Upper lobe of left lung (tissue), 6 donors: ENCODE measurements around the gene ME3. TPM values are rescaled to one million over a fixed set of nuclear protein-coding genes. Genes with fewer than 3 reads are reported as not detected.

Experiments
- ATAC-seq, 2 donors: fragments of 200-7000 bp; cut with Tn5 transposase; one replicate each; pipeline ENCODE4 v1.9.1; 2022; ENCODE audit warnings: mild to moderate bottlenecking in 2 of 2, moderate library complexity in 2 of 2; ENCODE audit not compliant: low FRiP score in 2 of 2
- DNase-seq, 2 donors: peaks; one replicate each; pipeline ENCODE4 v3.0.0-alpha.2; 2019 to 2020
- H3K27ac ChIP-seq, 4 donors: fragments of 200-600 bp; sonication (generic); one replicate each; pipeline ENCODE4 v1.5.1; 2016 to 2019
- H3K27me3 ChIP-seq, 4 donors: fragments of 200-600 bp; sonication (generic); one replicate each; pipeline ENCODE4 v1.5.1; 2017 to 2019
- H3K36me3 ChIP-seq, 4 donors: fragments of 200-600 bp; sonication (generic); one replicate each; pipeline ENCODE4 v1.5.1; 2016 to 2019
- H3K4me1 ChIP-seq, 4 donors: fragments of 200-600 bp; sonication (generic); one replicate each; pipeline ENCODE4 v1.5.1; 2018 to 2019
- H3K4me3 ChIP-seq, 4 donors: fragments of 200-600 bp; sonication (generic); one replicate each; pipeline ENCODE4 v1.5.1; 2017 to 2019; ENCODE audit warnings: mild to moderate bottlenecking in 2 of 4, moderate library complexity in 1 of 4
- H3K9me3 ChIP-seq, 4 donors: fragments of 200-600 bp; sonication (generic); one replicate each; pipeline ENCODE4 v1.5.1; 2018 to 2019
- CTCF ChIP-seq, 6 experiments: fragments of 450-650 bp in 4 of 6; fragments of 200-600 bp in 2 of 6; sonication (generic) in 2 of 6; IDR thresholded peaks; one replicate each; pipeline ENCODE4 v1.5.1; 2016 to 2019; ENCODE audit warnings: antibody characterized with exemption in 6 of 6
- EP300 ChIP-seq, 4 donors: sonication (generic); formaldehyde crosslinking; IDR thresholded peaks; one replicate each; pipeline ENCODE4 v1.5.1; 2017; ENCODE audit warnings: antibody characterized with exemption in 4 of 4, control low read depth in 2 of 4
- POLR2A ChIP-seq, 4 donors: fragments of 450-650 bp; IDR thresholded peaks; one replicate each; pipeline ENCODE4 v1.5.1; 2016 to 2017; ENCODE audit warnings: antibody characterized with exemption in 4 of 4, mild to moderate bottlenecking in 2 of 4
- POLR2AphosphoS5 ChIP-seq, 2 donors: sonication (generic); formaldehyde crosslinking; IDR thresholded peaks; one replicate each; pipeline ENCODE4 v1.5.1; 2017; ENCODE audit warnings: antibody characterized with exemption in 2 of 2
- WGBS, 2 donors: methylation state at CpG; one replicate each; pipeline ENCODE4 v1.1.5; 2017 to 2018; 5-methylcytosine and 5-hydroxymethylcytosine counted together
- total RNA-seq, 6 donors: library from RNA; depleted of rRNA in 4 of 6; stranded (reverse); fragments of >200 nt in 4 of 6; gene quantifications; one replicate each; pipeline versions ENCODE4 v1.1.0 to v1.2.1, GENCODE V29; 2016 to 2021
- donor health status: DM: no; HTN: no; CAD: no; lungs with moderate emphysema.
- donor health status: DM: no; HTN: yes; CAD: no; lungs with severe emphysema.

Gene ME3
- total RNA-seq, 6 donors from 2014 or later: 19.5 to 56.6 (median 34.7) TPM

DNA sequence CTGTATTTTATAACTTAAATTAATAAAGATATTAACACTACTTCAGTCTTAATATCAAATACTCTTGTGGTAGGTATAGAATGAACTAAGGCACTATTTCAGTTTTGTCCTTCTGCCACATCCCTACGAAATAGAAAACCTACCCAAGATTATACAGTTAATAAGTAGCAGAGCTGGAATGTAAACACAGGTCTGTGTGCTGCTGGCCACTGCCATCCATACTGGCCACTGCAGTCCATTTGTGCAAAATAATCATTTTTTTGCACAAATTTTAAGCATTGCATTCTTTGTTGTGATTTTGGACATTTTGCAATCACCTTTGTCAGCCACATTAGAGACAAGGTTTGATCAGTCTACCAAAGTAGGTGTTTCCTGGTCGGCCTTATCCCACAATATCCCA, 91.9 kb downstream of the ME3 start:
- TF ChIP-seq EP300 (IDR thresholded peaks at IDR 0.05) (no peak), POLR2AphosphoS5 (IDR thresholded peaks at IDR 0.05) (no peak), CTCF (IDR thresholded peaks at IDR 0.05) (no peak), POLR2A (IDR thresholded peaks at IDR 0.05) (no peak)
- WGBS, 2 donors: 74 to 80% methylated on average over 2 of the region's 2 CpGs
- Histone ChIP-seq H3K36me3 (no peaks in the 10 kb centered on the region), H3K9me3 (no peaks in the 10 kb centered on the region), H3K4me3 (no peak overlapping the region), H3K27ac (no peak overlapping the region), H3K27me3 (no peaks in the 10 kb centered on the region), H3K4me1 (peaks cover 4 to 19% (median 9%) of the 10 kb centered on the region in 4 donors)
- DNase-seq (no peak), ATAC-seq (no peak)

DNA sequence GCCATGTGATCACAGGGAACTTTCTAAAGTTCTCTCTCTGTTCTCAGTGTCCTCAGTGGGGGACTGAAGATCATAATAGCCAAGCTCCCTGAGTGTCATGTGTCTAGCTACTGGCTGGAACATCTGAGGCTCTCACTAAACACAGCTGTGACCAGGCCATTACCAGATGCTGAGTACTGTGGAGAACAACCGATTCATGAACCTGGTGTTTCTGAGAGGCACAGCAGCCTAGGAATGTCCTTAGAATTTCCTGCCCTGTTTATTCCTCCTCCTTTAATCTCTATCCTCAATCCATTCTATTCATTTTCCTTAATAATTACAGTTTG, 93.0 kb downstream of the ME3 start:
- DNase-seq: no peak
- Histone ChIP-seq H3K9me3 (no peaks in the 10 kb centered on the region), H3K27me3 (no peaks in the 10 kb centered on the region), H3K36me3 (no peaks in the 10 kb centered on the region), H3K27ac (no peak overlapping the region), H3K4me3 (no peak overlapping the region), H3K4me1 (peaks cover 4 to 19% (median 10%) of the 10 kb centered on the region in 4 donors)
- ATAC-seq: peak in 1 of 2 donors; percentile 16
- 72 to 81% methylated on average over 1 of the region's 1 CpG for WGBS, 2 donors
- no peak for TF ChIP-seq EP300 (IDR thresholded peaks at IDR 0.05)
- peak in 1 of 2 donors; percentile 16 for TF ChIP-seq POLR2AphosphoS5 (IDR thresholded peaks at IDR 0.05)

DNA sequence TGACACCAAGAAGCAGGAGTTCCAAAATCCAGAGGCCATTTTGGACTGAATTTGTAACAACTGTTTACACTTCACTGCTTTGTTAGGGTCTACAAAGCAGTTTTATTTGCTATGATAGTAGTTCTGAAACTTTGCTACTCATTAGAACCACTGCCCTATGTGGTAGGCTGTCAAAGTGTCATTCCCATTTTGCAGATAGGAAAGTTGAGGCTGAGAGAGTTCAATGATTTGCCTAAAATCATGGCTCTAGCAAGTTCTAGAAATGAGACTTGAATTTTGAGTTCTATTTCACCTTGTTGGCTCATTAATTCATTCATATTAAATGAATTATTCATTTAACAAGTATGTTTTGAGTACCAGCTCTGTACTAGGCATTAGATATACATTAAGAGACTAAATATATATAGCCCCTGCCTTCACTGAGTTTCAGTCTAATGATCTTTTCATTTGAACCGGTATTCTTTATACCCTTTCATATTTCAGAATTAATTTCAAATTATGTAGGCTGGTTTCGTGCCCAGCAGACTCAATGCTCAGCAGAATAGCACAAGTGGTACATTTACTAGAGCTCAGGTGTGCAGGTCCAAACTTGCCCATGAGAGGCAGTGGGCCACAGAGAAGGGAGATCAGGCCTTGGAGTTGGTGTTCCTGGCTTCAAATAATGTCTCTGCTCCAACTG, 93.5 kb downstream of the ME3 start:
- DNase-seq (no peak), ATAC-seq (no peak)
- Histone ChIP-seq H3K4me3 (no peak overlapping the region), H3K27me3 (no peaks in the 10 kb centered on the region), H3K36me3 (no peaks in the 10 kb centered on the region), H3K4me1 (peaks cover 4 to 19% (median 10%) of the 10 kb centered on the region in 4 donors), H3K9me3 (no peaks in the 10 kb centered on the region), H3K27ac (peak overlapping the region in 2 of 4 donors; percentile 58 to 66)
- WGBS, 2 donors: 85 to 98% methylated on average over 2 of the region's 2 CpGs
- TF ChIP-seq CTCF (IDR thresholded peaks at IDR 0.05): no peak
- no peak for TF ChIP-seq POLR2AphosphoS5 (IDR thresholded peaks at IDR 0.05)
- TF ChIP-seq EP300 (IDR thresholded peaks at IDR 0.05): no peak
- TF ChIP-seq POLR2A (IDR thresholded peaks at IDR 0.05): no peak

GRCh38 chr11:86577644-86578636, 94.5 kb downstream of the ME3 start:
- TF ChIP-seq CTCF (IDR thresholded peaks at IDR 0.05) (no peak), POLR2AphosphoS5 (IDR thresholded peaks at IDR 0.05) (peak; percentile 39 to 43), POLR2A (IDR thresholded peaks at IDR 0.05) (no peak), EP300 (IDR thresholded peaks at IDR 0.05) (no peak)
- Histone ChIP-seq H3K27ac (peak overlapping the region in 3 of 4 donors; percentile 8 to 66 (median 58)), H3K4me1 (peaks cover 4 to 19% (median 10%) of the 10 kb centered on the region in 4 donors), H3K36me3 (no peaks in the 10 kb centered on the region), H3K9me3 (no peaks in the 10 kb centered on the region), H3K27me3 (no peaks in the 10 kb centered on the region), H3K4me3 (no peak overlapping the region)
- peak; percentile 62 to 91 for ATAC-seq
- whole genome bisulfite sequencing, 2 donors: 62 to 77% methylated on average over 10 of the region's 10 CpGs
- peak in 1 of 2 donors; percentile 33 for DNase-seq

DNA sequence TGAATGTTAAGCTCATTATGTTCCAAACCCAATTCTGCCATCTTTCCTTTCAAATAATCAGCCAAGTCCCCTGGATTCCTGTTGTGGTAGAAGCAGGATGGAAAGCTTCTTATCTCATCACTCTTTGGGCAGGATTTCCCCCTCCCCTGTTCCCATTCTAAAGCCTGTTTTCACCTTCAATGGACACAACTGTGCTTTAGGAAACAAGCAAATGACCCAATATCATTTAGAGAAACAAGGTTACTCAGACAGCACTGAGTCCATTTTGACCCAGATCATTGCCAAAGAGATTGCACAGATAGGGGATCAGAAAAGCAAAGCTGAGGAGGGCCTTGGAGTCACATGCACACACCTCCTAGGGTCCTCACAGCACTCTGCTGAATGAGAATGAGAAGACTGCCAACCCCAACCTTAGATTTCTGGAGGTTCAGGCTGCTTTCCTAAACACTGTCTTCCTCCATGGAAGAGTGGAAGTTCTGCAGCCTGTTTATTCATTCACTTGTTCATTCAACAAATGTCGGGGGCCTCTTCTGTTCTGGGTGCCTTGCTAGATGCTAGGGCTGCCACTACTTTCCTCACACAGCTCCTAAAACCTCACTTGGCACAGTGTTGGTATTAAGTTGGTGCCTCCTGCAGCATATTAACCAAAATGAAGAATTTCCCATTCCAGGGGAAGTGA, 95.3 kb downstream of the ME3 start:
- no peaks in the 10 kb centered on the region for H3K27me3 ChIP-seq
- H3K4me3 ChIP-seq: no peak overlapping the region
- ATAC-seq: peak in 1 of 2 donors; percentile 17
- TF ChIP-seq CTCF (IDR thresholded peaks at IDR 0.05) (no peak), POLR2AphosphoS5 (IDR thresholded peaks at IDR 0.05) (no peak), EP300 (IDR thresholded peaks at IDR 0.05) (no peak), POLR2A (IDR thresholded peaks at IDR 0.05) (no peak)
- DNase-seq: no peak
- H3K27ac ChIP-seq: peak overlapping the region in 1 of 4 donors; percentile 8
- no peaks in the 10 kb centered on the region for H3K36me3 ChIP-seq
- no peaks in the 10 kb centered on the region for H3K9me3 ChIP-seq
- peaks cover 4 to 19% (median 10%) of the 10 kb centered on the region in 4 donors for H3K4me1 ChIP-seq
- WGBS, 2 donors: 67 to 75% methylated on average over 1 of the region's 1 CpG
